Spleen (tissue), 7 donors: ENCODE results near the gene RABGAP1.

Experiments used
- POLR2AphosphoS5 ChIP-seq, 3 donors: sonication (generic); formaldehyde crosslinking; IDR thresholded peaks; one replicate each; pipeline ENCODE4 v1.5.1; 2017; ENCODE audit warnings: antibody characterized with exemption in 3 of 3
- TF ChIP-seq, protein P1 (sequence below), 11 experiments: fragments of 200-600 bp in 7 of 11; fragments of 450-650 bp in 4 of 11; sonication (generic) in 4 of 11; IDR thresholded peaks in 8 of 11; conservative IDR thresholded peaks in 3 of 11; 1 replicate in 7 of 11; 2 replicates in 4 of 11; pipeline versions ENCODE4 v1.4.0 to v1.8.0; 2016 to 2021; ENCODE audit warnings: antibody characterized with exemption in 11 of 11, inconsistent platforms in 4 of 11, mild to moderate bottlenecking in 1 of 11
- donor health status: DM: no; HTN: no; CAD: no; lungs with moderate emphysema.
- donor health status: DM: no; HTN: no; CAD: no.
- donor health status: DM: no; HTN: no; CAD: no.

DNA sequence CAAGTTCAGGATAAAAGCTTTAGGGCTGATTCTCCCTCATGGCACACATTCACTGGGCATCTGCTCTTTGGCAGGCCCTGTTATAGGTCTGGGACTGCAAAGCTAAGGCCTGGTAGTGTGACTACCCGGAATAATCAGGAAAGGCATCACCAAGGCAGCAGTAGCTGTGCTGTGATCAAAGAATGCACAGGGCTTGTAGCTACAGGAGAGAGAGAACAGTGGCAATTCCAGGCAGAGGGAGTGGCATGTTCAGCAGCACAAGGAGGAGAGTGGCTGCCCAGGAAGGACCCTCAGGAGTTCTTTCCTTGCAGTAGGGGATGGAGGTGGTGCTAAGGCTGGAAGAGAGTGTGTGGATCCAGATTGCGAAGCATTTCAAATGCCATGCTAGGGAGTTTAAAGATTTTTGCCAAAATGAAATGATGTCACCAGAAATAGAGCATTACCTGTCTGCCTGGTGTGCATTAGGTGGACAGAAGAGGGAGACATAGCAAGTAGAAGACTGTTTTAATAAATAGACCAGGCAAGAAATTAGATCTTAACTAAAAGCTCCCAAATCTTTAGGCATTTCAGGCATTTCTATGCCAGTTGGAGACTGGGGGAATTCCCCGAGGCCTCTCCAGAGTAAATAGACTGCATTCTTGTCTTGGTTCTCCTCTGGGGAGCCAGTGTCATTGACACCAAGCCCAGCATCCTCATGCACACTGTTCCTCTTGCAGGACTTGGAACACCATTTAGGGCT is 161.7 kb downstream of the RABGAP1 start:
- TF ChIP-seq, protein P1, sequence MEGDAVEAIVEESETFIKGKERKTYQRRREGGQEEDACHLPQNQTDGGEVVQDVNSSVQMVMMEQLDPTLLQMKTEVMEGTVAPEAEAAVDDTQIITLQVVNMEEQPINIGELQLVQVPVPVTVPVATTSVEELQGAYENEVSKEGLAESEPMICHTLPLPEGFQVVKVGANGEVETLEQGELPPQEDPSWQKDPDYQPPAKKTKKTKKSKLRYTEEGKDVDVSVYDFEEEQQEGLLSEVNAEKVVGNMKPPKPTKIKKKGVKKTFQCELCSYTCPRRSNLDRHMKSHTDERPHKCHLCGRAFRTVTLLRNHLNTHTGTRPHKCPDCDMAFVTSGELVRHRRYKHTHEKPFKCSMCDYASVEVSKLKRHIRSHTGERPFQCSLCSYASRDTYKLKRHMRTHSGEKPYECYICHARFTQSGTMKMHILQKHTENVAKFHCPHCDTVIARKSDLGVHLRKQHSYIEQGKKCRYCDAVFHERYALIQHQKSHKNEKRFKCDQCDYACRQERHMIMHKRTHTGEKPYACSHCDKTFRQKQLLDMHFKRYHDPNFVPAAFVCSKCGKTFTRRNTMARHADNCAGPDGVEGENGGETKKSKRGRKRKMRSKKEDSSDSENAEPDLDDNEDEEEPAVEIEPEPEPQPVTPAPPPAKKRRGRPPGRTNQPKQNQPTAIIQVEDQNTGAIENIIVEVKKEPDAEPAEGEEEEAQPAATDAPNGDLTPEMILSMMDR (IDR thresholded peaks at IDR 0.05 in 8 of 11, conservative IDR thresholded peaks at IDR 0.05 in 3 of 11) = peak in 1 of 11 experiments; percentile 30
- TF ChIP-seq POLR2AphosphoS5 (IDR thresholded peaks at IDR 0.05) = no peak
